Epithelial cell of esophagus (primary cell): ENCODE data around the gene SHC4.

Experiments used
- DNase-seq: peaks from one replicate; pipeline ENCODE4 v3.0.0; 2010; ENCODE audit warnings: low read depth
- H3K4me3 ChIP-seq: 2 replicates; pipeline ENCODE4 v1.5.1; 2011; ENCODE audit warnings: mild to moderate bottlenecking, low read length, control low read depth
- TF ChIP-seq, protein P1 (sequence below): IDR thresholded peaks from 2 replicates; pipeline ENCODE4 v1.5.1; 2011; ENCODE audit warnings: low read depth, mild to moderate bottlenecking, low read length, control low read depth, inconsistent platforms; ENCODE audit not compliant: insufficient read depth; ENCODE audit errors: missing control alignments

SHC4 gene, protein sequence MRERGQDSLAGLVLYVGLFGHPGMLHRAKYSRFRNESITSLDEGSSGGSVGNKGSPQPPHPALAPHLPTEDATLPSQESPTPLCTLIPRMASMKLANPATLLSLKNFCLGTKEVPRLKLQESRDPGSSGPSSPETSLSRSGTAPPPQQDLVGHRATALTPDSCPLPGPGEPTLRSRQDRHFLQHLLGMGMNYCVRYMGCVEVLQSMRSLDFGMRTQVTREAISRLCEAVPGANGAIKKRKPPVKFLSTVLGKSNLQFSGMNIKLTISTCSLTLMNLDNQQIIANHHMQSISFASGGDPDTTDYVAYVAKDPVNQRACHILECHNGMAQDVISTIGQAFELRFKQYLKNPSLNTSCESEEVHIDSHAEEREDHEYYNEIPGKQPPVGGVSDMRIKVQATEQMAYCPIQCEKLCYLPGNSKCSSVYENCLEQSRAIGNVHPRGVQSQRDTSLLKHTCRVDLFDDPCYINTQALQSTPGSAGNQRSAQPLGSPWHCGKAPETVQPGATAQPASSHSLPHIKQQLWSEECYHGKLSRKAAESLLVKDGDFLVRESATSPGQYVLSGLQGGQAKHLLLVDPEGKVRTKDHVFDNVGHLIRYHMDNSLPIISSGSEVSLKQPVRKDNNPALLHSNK

DNA sequence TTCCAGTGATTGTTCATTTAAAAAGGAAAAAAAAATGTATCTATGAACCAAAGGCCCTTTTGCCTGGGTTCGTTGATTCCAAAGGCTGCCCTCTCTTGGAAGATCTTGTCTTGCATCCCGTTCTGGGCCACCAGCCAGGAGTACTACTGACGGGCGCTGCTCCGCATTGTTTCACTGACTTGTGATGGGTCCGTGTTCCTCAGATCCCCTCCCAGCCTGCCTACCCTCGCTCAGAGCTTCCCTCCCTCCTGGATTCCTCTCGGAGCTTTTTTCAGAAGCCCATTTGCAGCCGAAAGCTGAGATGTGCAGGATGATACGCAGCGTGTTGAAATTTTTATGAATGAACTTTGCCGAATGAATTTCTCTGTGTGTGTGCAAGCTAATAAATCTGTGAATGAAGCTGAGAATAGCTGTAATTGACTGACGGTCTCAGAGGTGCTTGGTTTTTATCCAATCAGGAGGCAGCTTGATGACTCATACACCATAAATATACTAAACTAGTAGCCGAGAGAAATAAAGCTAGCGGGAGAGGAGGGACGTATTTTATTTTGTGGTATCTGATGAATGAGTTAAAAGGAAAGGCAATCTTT, at the start of gene SHC4:
Gene SHC4, minus strand, starts transcription at position 396 of the 590 bp plus-strand sequence. CDS start 904 bp downstream, outside the sequence.
- TF ChIP-seq, protein P1, sequence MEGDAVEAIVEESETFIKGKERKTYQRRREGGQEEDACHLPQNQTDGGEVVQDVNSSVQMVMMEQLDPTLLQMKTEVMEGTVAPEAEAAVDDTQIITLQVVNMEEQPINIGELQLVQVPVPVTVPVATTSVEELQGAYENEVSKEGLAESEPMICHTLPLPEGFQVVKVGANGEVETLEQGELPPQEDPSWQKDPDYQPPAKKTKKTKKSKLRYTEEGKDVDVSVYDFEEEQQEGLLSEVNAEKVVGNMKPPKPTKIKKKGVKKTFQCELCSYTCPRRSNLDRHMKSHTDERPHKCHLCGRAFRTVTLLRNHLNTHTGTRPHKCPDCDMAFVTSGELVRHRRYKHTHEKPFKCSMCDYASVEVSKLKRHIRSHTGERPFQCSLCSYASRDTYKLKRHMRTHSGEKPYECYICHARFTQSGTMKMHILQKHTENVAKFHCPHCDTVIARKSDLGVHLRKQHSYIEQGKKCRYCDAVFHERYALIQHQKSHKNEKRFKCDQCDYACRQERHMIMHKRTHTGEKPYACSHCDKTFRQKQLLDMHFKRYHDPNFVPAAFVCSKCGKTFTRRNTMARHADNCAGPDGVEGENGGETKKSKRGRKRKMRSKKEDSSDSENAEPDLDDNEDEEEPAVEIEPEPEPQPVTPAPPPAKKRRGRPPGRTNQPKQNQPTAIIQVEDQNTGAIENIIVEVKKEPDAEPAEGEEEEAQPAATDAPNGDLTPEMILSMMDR = peak; percentile 48
- H3K4me3 ChIP-seq = peak within 1 kb of the TSS; percentile 50
- DNase-seq = peak; percentile 83

DNA sequence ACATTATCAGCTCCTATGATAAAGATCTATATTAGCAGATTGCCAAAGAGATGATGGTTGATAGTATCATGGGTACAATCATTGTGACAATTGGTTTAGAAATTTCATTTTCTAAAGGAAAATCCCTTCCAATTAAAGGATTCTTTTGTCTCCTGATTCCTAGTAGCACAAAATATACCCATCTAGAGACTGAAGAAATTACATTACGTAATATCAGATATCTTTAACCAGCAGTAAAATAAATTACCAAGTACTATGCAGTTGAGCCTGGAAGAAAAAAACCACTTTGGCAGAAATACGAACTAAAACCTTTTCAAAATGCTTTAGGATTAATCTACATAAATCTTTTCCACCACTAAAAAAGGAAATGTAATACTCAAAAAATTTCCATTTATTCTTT, 35.6 kb upstream of the SHC4 start:
- no peak overlapping the region for H3K4me3 ChIP-seq
- TF ChIP-seq, protein P1 = no peak
- DNase-seq = no peak

DNA sequence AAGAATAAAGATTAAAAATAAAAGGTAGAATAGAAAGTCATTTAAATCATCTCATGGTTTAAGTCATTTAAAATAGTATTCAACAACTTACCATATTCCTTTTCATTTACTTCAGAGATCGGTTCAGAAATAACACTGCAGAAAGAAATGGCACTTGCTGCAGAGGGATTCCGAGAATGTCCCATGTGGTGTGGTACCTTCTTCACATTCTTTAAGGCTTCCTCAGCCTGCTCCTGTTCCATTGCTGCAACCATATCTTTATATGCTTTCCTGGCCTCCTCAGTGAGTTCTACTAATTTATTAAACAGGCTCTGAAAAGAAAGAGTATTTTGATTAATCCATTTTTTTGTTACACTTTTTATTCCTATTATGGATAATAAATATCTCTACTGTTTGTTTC, 32.6 kb upstream of the SHC4 start:
- no peak overlapping the region for H3K4me3 ChIP-seq
- TF ChIP-seq, protein P1 = no peak
- DNase-seq = no peak

DNA sequence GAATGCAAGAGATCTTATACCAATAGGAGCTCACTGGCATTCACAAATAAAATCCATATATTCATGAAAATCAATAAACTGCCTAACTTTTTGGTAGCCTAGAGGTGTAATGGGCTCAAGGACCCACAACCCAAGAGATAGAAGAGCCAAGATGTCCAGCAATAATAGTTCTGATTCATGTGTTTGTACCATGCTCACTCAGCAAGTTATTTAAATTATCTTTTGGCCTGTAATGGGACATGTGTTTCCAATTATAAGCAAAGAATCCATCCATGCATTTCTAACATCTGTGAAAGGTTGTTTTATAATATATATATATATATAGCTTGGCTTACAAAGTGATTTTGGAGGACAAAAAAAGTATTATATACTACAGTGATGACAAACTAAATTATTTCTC, 29.7 kb upstream of the SHC4 start:
- TF ChIP-seq, protein P1 = no peak
- no peak for DNase-seq

DNA sequence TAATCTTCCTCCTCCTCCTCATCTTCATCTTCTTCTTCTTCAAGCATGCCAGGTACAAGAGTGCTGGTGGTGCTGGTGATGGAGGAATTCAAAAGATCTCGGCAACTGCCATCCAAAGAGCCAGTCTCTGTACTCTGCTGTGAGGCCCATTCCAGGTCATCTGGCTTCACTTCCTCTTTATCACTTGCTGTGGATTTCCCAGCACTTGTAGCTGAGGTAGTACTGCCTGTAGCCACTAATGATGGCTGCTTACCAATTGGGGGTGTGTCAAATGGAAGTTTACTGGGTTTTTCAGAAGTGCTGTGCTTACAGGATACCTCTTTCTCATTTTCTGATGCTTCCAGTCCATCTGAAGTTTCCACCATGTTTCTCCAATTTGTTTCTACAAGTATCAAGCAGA, 28.8 kb upstream of the SHC4 start:
- TF ChIP-seq, protein P1 = no peak
- DNase-seq = no peak
- H3K4me3 ChIP-seq = no peak overlapping the region

More for the DNA sequence above, 29.7 kb upstream of the SHC4 start:
- no peak overlapping the region for H3K4me3 ChIP-seq

DNA sequence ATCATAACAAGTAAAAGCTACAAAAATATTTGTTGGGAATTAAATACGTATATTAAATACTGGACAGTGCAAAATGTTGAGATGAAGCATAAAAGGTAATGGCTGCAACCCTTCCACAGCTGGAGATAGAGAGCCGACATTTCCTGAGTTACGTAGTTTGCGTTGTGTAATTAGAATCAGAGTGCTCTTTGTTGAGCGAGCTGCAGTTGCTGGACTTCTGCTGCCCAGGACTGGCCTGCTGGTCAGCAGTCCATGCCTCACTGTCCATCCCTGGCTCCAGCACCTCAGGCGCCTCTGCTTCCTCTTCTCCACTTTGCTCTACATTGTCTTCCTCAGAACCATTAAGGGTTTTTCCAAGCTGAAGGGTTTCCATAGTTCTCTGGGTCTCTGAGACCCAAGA, 28.4 kb upstream of the SHC4 start:
- H3K4me3 ChIP-seq = no peak overlapping the region
- DNase-seq = no peak
- TF ChIP-seq, protein P1 = no peak
